SK-N-MC (cell line): ENCODE measurements around the gene SLC25A42.
"Not testable (repeated sequence)": the region's sequence is repeated elsewhere in the genome, so short reads cannot be mapped to it uniquely, and the experiment has no call there.

Source experiments
- EZH2 ChIP-seq: fragments of 200-600 bp; sonication (generic); IDR thresholded peaks from one replicate; pipeline ENCODE4 v1.6.1; 2017; ENCODE audit warnings: antibody characterized with exemption
- POLR2AphosphoS5 ChIP-seq: IDR thresholded peaks from 2 replicates; pipeline ENCODE4 v1.6.1; 2012; ENCODE audit warnings: mild to moderate bottlenecking, low read depth, low read length, borderline replicate concordance

DNA sequence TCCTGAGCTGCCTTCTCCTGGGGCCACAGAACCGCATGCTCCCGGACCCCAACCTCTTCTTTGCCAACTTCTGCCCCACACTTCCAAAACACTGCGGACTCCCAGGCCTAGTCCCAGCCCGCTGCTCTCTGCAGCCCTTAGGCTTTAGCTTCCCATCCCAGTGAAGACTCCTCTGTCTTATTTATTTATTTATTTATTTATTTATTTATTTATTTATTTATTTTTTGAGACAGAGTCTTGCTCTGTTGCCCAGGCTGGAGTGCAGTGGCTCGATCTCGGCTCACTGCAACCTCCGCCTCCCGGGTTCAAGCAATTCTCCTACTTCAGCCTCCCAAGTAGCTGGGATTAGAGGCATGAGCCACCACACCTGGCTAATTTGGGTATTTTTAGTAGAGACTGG is 84.7 kb downstream of the SLC25A42 start:
- TF ChIP-seq EZH2, POLR2AphosphoS5: not testable (repeated sequence)
